Activated T-cell treated with anti-CD3 and anti-CD28 coated beads for 48 hours (primary cell): ENCODE results near the gene AGL.
"Not testable (repeated sequence)": the region's sequence is repeated elsewhere in the genome, so short reads cannot be mapped to it uniquely, and the experiment has no call there.

ENCODE experiments used
- DNase-seq: peaks from one replicate; pipeline ENCODE4 v3.0.0-alpha.2; 2020; ENCODE audit warnings: low read depth

AGL gene

GRCh38 chr1:99851850-99852454 lies 1.8 kb downstream of the AGL start:
- DNase-seq: no peak

- DNase-seq: no peak
These were observed 2.5 kb downstream of the AGL start for GRCh38 chr1:99852648-99853047.

GRCh38 chr1:99855914-99856450 lies 5.8 kb downstream of the AGL start:
- DNase-seq: no peak

GRCh38 chr1:99857041-99857440 lies 6.9 kb downstream of the AGL start:
- DNase-seq: not testable (repeated sequence)

- no peak for DNase-seq
These were observed 8.1 kb downstream of the AGL start for GRCh38 chr1:99858286-99858685.

GRCh38 chr1:99858881-99859280 lies 8.7 kb downstream of the AGL start:
- DNase-seq: no peak

- no peak for DNase-seq
These were observed 10.5 kb downstream of the AGL start for GRCh38 chr1:99860703-99861102.

- no peak for DNase-seq
These were observed 17.5 kb downstream of the AGL start for GRCh38 chr1:99867682-99868081.

GRCh38 chr1:99869304-99869703 lies 19.1 kb downstream of the AGL start:
- DNase-seq: no peak

- DNase-seq: no peak
These were observed 19.6 kb downstream of the AGL start for GRCh38 chr1:99869723-99870122.

GRCh38 chr1:99872063-99872462 lies 21.9 kb downstream of the AGL start:
- DNase-seq: no peak

- no peak for DNase-seq
These were observed 27.4 kb downstream of the AGL start for GRCh38 chr1:99877568-99877967.

GRCh38 chr1:99886179-99886578 lies 36.0 kb downstream of the AGL start:
- DNase-seq: no peak

GRCh38 chr1:99886841-99887240 lies 36.7 kb downstream of the AGL start:
- DNase-seq: no peak

GRCh38 chr1:99887890-99888289 lies 37.7 kb downstream of the AGL start:
- no peak for DNase-seq

GRCh38 chr1:99891997-99892396 lies 41.8 kb downstream of the AGL start:
- DNase-seq: no peak

- DNase-seq: not testable (repeated sequence)
These were observed 53.1 kb downstream of the AGL start for GRCh38 chr1:99903278-99903677.

GRCh38 chr1:99906535-99906934 lies 56.4 kb downstream of the AGL start:
- no peak for DNase-seq

- no peak for DNase-seq
These were observed 67.1 kb downstream of the AGL start for GRCh38 chr1:99917214-99917613.

- no peak for DNase-seq
These were observed 69.1 kb downstream of the AGL start for GRCh38 chr1:99919220-99919619.

GRCh38 chr1:99934801-99935200 lies 84.6 kb downstream of the AGL start:
- no peak for DNase-seq

- no peak for DNase-seq
These were observed 85.4 kb downstream of the AGL start for GRCh38 chr1:99935534-99935933.

GRCh38 chr1:99936071-99936470 lies 85.9 kb downstream of the AGL start:
- DNase-seq: no peak

- no peak for DNase-seq
These were observed 92.6 kb downstream of the AGL start for GRCh38 chr1:99942723-99943122.
